ENCODE results near the gene TOP1. TPM values are rescaled to one million over a fixed set of nuclear protein-coding genes. Genes with fewer than 3 reads are reported as not detected.

Gene TOP1
- total and polyA plus RNA-seq, 2 of the 4 experiments (the other 2 are of a cell fraction): 14.0 to 21.5 TPM

- H4K8ac ChIP-seq (ENCODE audit: low read depth in 2 of 2, low read length in 2 of 2): no peak overlapping the region
- H3K36me3 ChIP-seq (ENCODE audit: control insufficient read depth, insufficient read depth, low read length): peaks cover 3% of the 10 kb centered on the region
- TF ChIP-seq CEBPB (IDR thresholded peaks at IDR 0.05; ENCODE audit: low read depth, low read length) (no peak), BHLHE40 (IDR thresholded peaks at IDR 0.05; ENCODE audit: low read depth, low read length) (no peak)
- WGBS, 2 experiments (ENCODE audit: extremely low coverage in 2 of 2, insufficient read length in 1 of 2): 100% methylated on average over 1 of the region's 3 CpGs; no CpG with 5 or more reads in 1 of the 2 experiments
- H2AK9ac ChIP-seq (replicated peaks; ENCODE audit: low read depth, low read length, poor library complexity): no peak overlapping the region
- H2BK5ac ChIP-seq (ENCODE audit: low read depth, low read length, poor library complexity, severe bottlenecking): no peak overlapping the region
- no peak for DNase-seq
- ATAC-seq (ENCODE audit: low read depth): no peak
- no peak overlapping the region; the same call in 1 of the 2 replicates for H2AK5ac ChIP-seq (ENCODE audit: low read depth, low read length)
- CTCF ChIA-PET: interaction anchor here (0.7 kb wide), 1 partner anchor 153 kb away, joined by 12 read pairs; no protein-coding TSS in a partner anchor
- peak overlapping the region; percentile 36; the same call in 1 of the 2 replicates for H3K23ac ChIP-seq (ENCODE audit: low read depth, low read length)
- no peaks in the 10 kb centered on the region for H3K9me3 ChIP-seq (ENCODE audit: control insufficient read depth, insufficient read depth, low read length)
- H2BK15ac ChIP-seq (ENCODE audit: low read depth, low read length): no peak overlapping the region
- H3K4me1 ChIP-seq (ENCODE audit: control insufficient read depth, insufficient read depth, low read length): peaks cover 12% of the 10 kb centered on the region
- H3K14ac ChIP-seq (replicated peaks; ENCODE audit: low read depth, low read length): no peak overlapping the region
- no peaks in the 10 kb centered on the region for H3K27me3 ChIP-seq (ENCODE audit: control insufficient read depth, insufficient read depth, low read length)
- H2BK120ac ChIP-seq (ENCODE audit: low read depth, low read length): no peak overlapping the region
- H2BK20ac ChIP-seq (ENCODE audit: low read depth, low read length): no peak overlapping the region
- dilution Hi-C loops (cut with HindIII; ENCODE audit: low sequenced_read_pairs, unreplicated experiment): no loop called here
- H3K9me1 ChIP-seq (ENCODE audit: insufficient read depth, low read length): peaks cover 8% of the 10 kb centered on the region
- H3K27ac ChIP-seq (ENCODE audit: insufficient read depth, low read length): peak overlapping the region; percentile 29; the same call in 1 of the 2 replicates
- H3K4me3 ChIP-seq (ENCODE audit: insufficient read depth, low read depth, low read length): no peak overlapping the region
- BruUV-seq (replicated peaks): no TSS peak
- peaks cover 85% of the 10 kb centered on the region for H4K20me1 ChIP-seq (ENCODE audit: insufficient read depth, low read length)
- no peak overlapping the region for H3K56ac ChIP-seq (ENCODE audit: extremely low read depth, insufficient read depth, low read length)
- POLR2A ChIA-PET (ENCODE audit: unreplicated experiment): no interaction called here
- no peak overlapping the region for H2AFZ ChIP-seq (replicated peaks; ENCODE audit: low read length, poor library complexity)
- in situ Hi-C loops (cut with MboI; ENCODE audit: low sequenced_read_pairs): no loop called here
- intact Hi-C loops (cut with micrococcal nuclease): no loop called here
- H3K4ac ChIP-seq (ENCODE audit: low read depth, low read length): no peak overlapping the region
- H3K18ac ChIP-seq (ENCODE audit: low read depth, low read length): no peak overlapping the region
- no peak overlapping the region for H3K9ac ChIP-seq (ENCODE audit: low read depth, low read length)
- peak overlapping the region; percentile 62 for H3K4me2 ChIP-seq (ENCODE audit: low read depth, low read length)
- no peak overlapping the region for H4K5ac ChIP-seq (ENCODE audit: low read depth, low read length)
- peaks cover 0 to 45% of the 10 kb centered on the region in 2 experiments; a peak in 2 of 4 replicates for H3K79me1 ChIP-seq (ENCODE audit: low read depth in 1 of 2, low read length in 2 of 2)
- no peak overlapping the region for H4K91ac ChIP-seq (ENCODE audit: insufficient read depth, low read depth, low read length)
Observed at GRCh38 chr20:41034239-41034638, 5.6 kb downstream of the TOP1 start.
